Right ventricle myocardium inferior (tissue), 1 donor: ENCODE results near the gene TRIM46. TPM values are rescaled to one million over a fixed set of nuclear protein-coding genes. Genes with fewer than 3 reads are reported as not detected.
A peak's percentile ranks its signal among the peaks of the same experiment; 100 is the strongest.
"Not testable (repeated sequence)": the region's sequence is repeated elsewhere in the genome, so short reads cannot be mapped to it uniquely, and the experiment has no call there.

ENCODE experiments used
- ATAC-seq: fragments of 200-7000 bp; cut with Tn5 transposase; one replicate; pipeline ENCODE4 v1.9.1; 2020; ENCODE audit warnings: mild to moderate bottlenecking, moderate library complexity
- DNase-seq: peaks from one replicate; pipeline ENCODE4 v3.0.0; 2021; ENCODE audit errors: missing footprints
- intact Hi-C: fragments of 100-400 bp; cut with DNase I; formaldehyde crosslinking; loops from one replicate; pipeline ENCODE4 v1.11.0; 2022
- total RNA-seq: library from RNA; stranded (reverse); fragmentation: NEBNext Ultra II Directional; extraction: Animal tissue kit (Norgen Biotek cat#: 25700); gene quantifications from one replicate; pipeline ENCODE4 v1.2.1, GENCODE V29; 2021
- donor health status: DM: no; HTN: yes; CAD: no; lungs with severe emphysema.

TRIM46 gene
- total RNA-seq, 1 donor from 2014 or later: 0.16 TPM

DNA sequence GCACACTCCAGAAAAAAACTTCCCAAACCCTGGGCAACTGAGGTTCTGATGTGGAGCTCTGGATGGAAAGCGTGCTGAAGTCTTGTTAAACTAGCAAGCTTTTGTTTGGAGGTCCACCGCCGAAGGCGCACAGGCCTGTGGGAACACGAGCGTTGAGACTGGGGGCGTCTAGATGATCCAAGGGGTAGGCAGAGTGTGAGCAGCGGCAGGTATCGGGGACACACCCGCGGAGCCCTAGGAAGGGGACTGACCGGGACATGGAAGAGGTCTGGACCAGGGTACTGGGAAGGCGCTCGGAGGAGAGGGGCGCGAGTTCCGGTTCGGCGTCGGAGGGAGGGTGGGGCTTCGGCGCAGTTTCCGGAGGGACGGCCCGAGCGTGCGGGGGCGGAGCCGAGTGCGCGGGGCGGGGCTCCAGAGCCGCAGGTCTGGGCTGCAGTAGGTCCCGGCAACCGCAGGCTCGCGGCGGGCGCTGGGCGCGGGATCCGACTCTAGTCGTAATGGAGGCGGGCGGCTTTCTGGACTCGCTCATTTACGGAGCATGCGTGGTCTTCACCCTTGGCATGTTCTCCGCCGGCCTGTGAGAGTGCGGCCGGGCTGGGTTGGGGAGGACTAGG is 38.1 kb upstream of the TRIM46 start, which contains the start of gene SLC50A1:
Gene SLC50A1, plus strand, starts transcription at position 438 of the 614 bp plus-strand sequence. Its CDS starts 60 bp downstream, at position 498.
- ATAC-seq: peak; percentile 96
- intact Hi-C loops: loop anchor here (2.0 kb wide), 1 partner anchor 31 kb away; no protein-coding TSS in a partner anchor
- DNase-seq: peak; percentile 98

DNA sequence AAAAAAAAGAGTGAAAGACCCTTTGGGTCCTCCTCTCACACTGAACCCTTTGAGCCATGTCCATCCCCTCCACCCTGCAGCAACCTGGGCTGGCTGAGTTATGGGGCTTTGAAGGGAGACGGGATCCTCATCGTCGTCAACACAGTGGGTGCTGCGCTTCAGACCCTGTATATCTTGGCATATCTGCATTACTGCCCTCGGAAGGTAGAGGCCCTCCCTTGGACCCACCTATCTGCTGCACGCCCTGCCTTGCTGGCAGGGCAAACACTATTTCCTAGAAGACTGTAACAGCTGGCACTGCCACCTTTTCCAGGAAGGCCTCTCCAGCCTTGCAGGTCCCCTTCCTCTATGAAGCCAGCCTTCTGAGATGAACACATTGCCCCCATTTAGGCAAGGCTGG is 36.9 kb upstream of the TRIM46 start:
- ATAC-seq (no peak), DNase-seq (no peak)
- intact Hi-C loops: loop anchor here (2.0 kb wide), 1 partner anchor 30 kb away; no protein-coding TSS in a partner anchor

DNA sequence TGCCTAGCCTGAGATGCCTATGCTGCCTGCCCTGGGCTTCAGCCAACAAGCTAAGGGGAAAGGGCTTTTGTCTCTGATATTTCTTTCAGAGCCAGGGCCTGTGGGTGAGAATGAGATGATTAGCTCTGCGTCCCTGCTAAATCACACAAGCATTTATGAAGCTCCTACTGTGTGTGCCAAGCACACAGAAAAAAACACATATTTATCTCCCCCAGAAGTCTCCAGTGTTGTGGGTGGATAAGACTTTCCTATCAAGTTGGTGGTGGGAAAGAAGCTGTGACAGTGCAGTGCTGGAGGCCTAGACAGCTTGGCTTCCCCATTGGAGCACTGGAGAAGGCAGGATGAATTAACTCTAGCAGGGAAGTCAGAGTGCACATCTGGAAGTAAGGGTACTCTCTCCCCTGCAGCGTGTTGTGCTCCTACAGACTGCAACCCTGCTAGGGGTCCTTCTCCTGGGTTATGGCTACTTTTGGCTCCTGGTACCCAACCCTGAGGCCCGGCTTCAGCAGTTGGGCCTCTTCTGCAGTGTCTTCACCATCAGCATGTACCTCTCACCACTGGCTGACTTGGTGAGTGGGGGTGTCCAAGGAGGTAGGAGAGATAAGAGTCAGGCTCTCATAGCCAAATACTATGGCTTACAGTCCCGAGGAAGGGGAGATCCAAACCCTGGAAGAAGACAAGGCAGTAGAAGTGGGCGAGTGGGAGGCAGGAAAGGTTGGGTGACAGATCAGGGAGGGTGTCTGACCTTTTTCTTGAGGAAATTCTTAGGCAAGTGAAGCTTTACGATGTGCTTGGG is 36.3 kb upstream of the TRIM46 start:
- intact Hi-C loops: loop anchor here (2.0 kb wide), 1 partner anchor 29 kb away; no protein-coding TSS in a partner anchor
- ATAC-seq: no peak
- DNase-seq: no peak

DNA sequence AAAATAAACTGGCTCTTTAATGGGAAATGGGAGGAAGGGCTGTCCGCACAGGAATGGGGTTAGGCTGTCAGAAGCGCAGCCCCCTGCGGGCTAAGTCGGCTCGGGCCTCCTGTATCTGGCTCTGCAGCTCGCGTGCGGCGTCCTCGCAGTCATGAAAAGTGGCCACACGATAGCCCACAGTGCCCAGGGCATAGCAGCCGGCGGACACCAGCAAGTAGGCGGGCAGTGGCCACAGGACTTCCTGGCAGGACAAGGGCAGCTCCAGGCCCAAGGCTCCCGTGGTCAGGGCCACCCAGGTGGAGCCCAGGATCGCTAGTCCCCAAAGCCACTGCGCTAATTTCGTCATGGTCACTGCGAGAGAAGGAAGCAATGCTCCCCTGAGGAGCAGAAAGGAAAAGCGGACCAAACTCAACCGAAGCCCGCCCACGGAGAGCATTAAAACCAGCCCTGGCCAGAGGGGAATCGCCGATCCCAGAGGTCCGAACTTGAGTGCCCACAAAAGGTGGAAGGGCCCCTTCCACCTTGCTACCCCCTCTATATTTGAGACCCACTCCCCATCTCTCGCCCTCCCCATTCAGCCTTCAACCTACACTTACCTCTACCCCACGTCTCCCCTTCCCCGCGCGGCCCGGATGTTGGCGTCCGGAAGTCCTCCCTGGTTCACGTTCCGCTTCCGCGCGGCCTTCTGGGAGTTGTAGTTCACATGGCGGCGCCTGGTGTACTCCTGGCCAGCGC is 33.6 kb upstream of the TRIM46 start, which contains the start of gene DPM3:
Gene DPM3, minus strand, starts transcription at position 637 of the 735 bp plus-strand sequence. Its CDS starts 291 bp downstream, at position 346.
- intact Hi-C loops: no loop called here
- peak; percentile 66 for ATAC-seq

DNA sequence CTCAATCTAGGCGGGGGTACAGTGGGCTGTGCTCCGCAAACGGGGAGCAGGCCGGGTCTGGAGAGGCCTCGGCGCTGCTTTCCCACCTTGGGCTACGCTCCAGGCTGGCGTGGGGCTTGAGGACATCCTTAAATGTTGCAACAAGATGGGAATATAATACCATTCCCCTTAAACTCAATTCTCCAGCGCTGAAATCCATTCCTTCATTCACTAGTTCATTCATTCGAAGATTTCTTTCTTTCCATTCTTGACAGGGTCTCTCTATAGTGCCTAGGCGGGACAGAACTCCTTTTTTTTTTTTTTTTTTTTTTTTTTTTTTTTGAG is 33.1 kb upstream of the TRIM46 start:
- intact Hi-C loops: no loop called here
- no peak for ATAC-seq

More for the DNA sequence above, 33.6 kb upstream of the TRIM46 start, which contains the start of gene DPM3:
- DNase-seq: peak; percentile 96

DNA sequence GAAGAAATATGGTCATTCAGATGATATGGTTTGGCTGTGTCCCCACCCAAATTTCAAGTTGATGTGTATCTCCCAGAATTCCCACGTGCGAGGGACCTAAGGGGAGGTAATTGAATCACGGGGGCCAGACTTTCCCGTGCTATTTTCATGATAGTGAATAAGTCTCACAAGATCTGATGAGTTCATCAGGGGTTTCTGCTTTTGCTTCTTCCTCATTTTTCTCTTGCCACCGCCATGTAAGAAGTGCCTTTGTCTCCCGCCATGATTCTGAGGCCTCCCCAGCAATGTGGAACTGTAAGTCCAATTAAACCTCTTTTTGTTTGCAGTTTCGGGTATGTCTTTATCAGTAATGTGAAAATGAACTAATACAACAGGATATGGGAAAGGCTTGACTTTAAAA is 31.9 kb upstream of the TRIM46 start:
- DNase-seq (no peak), ATAC-seq (no peak)
- intact Hi-C loops: no loop called here

More for the DNA sequence above, 33.1 kb upstream of the TRIM46 start:
- no peak for DNase-seq

DNA sequence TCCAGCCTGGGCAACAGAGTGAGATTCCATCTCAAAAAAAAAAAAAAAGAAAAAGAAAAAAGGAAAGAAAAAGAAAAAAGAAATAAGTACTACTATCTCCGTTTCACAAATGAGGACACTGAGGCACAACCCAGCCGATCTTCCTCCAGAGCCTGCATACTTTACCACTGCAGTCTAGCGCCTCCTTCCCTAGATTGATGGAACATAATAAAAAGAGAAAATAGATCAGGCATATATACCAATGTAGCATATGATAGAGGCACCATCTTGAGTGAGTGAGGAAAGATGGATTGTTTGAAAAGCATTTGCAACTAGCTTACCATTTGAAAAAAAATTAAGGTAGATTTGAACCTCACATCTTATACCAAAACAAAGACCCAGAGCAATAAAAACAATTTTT is 28.2 kb upstream of the TRIM46 start:
- ATAC-seq: no peak
- DNase-seq: no peak
- intact Hi-C loops: no loop called here

DNA sequence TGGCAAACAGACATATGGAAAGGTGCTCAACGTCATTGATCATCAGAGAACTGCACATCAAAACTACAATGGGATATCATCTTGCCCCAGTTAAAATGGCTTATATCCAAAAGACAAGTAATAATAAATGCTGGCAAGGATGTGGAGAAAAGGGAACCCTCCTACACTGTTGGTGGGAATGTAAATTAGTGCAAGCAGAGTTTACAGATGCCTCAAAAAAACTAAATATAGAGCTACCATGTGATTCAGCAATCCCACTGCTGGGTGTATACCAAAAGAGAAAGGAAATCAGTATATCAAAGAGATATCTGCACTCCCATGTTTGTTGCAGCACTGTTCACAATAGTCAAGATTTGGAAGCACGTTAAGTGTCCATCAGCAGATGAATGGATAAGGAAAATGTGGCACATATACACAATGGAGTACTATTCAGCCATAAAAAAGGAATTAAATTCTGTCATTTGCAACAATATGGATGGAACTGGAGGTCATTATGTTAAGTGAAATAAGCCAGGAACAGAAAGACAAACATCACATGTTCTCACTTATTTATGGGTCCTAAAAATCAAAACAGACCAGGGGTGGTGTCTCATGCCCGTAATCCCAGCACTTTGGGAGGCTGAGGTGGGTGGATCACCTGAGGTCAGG is 17.5 kb upstream of the TRIM46 start:
- intact Hi-C loops, ATAC-seq, DNase-seq: not testable (repeated sequence)

DNA sequence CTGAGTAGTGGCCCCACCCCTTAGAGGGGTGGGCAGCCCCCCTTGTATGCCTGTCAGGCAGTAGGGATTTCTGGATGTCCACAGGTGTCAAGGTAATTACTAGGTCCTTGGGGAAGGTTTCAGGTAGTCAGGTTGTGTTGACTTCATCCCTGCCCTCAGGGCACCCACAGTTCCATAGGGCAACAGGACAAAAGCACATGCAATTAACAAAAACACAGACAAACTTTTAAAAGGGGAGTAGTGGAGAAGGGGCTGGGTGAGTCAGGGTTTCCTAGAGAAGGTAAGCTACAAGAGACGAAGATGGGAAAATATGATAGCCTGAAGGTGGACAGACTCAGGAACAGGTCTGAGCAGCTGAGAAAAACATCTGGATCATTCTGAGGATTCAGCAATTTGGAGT is 14.7 kb upstream of the TRIM46 start:
- intact Hi-C loops: no loop called here
- ATAC-seq: no peak
- no peak for DNase-seq

DNA sequence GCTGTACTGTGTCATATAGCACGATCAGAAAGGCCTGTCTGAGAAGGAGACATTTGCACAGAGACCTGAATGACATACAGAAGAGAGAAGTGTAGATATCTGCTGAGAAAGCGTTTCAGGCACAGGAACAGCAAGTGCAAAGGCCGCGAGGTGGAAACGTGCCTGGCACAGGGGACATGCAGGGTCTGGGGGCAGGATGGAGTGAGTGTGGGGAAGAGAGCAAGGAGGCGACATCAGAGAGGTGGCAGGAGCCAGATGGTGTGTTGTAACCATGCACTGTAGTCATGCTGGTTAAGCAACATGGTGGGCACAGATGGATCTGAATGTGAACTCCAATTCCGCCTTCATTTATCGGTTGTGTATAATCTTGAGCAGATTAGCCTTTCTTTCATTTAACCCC is 13.5 kb upstream of the TRIM46 start:
- ATAC-seq (no peak), DNase-seq (no peak)
- intact Hi-C loops: no loop called here

DNA sequence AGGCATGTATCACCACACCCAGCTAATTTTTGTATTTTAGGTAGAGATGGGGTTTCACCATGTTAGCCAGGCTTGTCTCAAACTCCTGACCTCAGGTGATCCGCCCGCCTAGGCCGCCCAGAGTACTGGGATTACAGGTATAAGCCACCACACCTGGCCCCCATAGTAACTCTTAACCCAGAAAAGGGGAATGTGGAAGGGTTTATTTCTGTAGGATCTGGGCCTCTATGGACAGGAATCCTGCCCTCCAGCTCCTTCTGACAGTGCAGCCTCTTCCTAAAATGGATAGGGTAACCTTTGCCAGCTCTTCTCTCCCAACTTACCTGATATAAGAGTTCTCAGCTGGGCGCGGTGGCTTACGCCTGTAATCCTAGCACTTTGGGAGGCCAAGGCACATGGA is 11.0 kb upstream of the TRIM46 start:
- ATAC-seq, intact Hi-C loops, DNase-seq: not testable (repeated sequence)

DNA sequence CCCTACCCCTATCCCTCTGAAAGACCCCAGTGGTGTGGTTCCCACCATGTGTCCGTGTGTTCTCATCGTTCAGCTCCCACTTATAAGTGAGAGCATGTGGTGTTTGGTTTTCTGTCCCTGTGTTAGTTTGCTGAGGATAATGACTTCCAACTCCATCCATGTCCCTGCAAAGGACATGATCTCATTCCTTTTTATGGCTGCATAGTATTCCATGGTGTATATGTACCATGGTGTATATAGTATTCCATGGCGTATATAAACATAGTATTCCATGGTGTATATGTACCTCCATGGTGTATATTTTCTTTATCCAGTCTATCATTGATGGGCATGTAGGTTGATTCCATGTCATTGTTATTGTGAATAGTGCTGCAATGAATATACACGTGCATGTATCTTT is 9.9 kb upstream of the TRIM46 start:
- DNase-seq, ATAC-seq, intact Hi-C loops: not testable (repeated sequence)

DNA sequence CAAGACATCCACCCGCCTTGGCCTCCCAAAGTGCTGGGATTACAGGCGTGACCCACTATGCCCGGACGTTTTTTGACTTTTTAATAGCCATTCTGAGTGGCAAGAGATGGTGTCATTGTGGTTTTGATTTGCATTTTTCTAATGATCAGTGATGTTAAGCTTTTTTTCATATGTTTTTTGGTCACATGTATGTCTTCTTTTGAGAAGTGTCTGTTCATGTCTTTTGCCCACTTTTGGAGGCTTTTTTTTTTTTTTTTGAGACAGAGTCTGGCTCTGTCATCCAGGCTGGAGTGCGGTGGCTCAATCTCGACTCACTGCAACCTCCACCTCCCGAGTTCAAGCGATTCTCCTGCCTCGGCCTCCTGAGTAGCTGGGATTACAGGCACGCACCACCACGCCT is 9.0 kb upstream of the TRIM46 start:
- intact Hi-C loops, ATAC-seq, DNase-seq: not testable (repeated sequence)

DNA sequence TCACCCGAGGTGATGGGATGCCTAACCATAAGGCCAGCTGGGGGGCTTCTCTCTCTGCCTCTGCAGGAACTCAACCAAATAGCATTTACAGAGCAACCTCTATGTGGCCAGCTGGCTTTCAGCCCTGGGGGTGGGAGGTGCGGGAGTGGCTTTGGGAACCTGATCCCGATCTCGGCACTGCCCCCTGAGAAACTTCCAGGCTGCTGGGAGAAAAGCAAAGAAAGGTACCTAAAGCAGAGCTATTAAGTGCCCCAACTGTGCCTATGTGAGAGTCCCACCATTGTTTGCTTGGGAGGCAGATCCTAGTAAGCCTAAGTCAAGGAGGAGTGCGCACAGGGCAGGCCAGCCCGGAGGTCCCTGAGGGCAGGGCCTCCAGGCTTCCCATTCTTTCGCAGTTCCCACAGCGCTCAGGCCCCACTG is 7.6 kb upstream of the TRIM46 start:
- DNase-seq (no peak), ATAC-seq (no peak)
- intact Hi-C loops: loop anchor here (2.0 kb wide), 2 partner anchors 29 to 37 kb away; no protein-coding TSS in a partner anchor

DNA sequence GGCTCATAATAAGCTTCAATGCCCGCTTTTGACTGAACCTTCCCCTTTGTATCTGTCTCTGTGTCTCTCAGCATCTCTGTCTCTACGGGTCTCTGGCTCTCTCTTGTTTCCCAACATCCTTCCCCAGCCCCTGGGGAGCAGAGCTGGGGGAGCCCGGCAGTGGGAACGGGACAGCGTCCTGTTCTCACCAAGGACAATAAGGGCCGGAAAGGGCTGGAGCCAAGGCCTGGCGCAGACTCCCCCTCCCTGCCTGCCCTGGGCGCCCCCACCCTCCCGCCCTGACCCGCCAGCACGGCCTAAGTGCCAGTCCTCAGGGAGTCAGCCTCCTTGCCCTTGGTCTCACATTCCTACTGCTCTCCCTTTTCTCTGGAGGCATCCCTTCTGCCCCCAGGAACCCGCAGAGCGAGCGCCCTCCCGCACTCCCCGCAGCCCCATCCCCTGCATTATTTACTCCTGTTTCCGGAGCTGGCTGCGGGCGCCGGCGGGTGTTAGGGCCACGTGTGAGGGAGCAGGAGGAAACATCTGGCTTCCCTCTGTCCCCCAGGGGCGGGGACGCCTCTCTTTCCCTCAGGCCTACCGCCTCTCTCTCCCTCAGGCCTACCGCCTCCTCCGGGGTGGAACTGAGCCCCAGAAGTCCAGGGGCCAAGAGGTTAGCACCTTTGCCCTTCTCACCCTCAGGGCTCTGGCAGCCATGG is 7.0 kb upstream of the TRIM46 start:
- intact Hi-C loops: loop anchor here (2.0 kb wide), 2 partner anchors 30 to 38 kb away; no protein-coding TSS in a partner anchor
- DNase-seq (peak; percentile 79), ATAC-seq (peak; percentile 68)

DNA sequence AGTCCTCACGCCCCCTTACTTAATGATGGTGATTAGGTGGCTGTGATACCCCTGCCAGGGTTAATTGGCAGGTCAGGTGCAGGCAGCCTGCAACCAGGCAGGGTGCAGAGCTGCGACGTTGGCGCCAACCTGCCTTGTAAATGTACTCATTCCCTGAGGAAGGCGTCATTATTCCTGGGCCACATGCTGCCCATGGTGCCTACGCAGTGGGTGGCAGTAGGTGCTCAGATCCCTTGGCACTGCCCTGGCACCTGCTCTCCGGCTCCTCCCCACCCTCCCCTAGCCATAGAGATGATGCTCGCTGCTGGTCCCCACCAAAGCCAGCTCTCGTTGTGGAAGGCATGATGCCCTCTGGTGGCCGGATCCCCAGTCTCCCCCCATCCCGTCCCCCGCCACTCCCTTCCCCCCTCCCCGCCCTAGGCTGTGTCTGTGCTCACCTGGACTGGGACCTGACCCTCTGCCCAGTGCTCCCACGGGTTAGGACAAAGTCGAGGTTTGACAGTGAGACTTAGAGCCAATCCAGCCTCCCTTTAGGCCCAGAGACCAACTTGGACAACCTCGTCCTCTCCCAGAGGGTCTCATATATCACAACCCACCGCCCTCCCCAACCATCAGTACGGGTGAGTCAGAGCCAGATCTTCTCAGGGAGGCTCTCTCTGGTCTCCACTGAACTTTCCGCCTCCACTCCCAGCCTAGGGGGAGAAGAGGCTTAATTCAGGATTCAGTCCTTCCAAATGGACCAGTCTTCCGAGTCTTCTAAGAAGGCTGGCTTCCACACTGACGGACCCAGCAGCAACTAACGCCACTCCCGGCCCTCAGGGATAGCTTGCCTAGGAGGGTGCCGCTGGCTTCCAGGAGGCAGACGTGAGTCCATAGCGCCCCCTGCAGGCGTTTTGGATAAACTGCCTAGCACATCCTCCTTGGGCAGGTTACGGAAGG is 6.2 kb upstream of the TRIM46 start:
- intact Hi-C loops: loop anchor here (1.0 to 2.0 kb wide), 3 partner anchors 31 to 76 kb away; no protein-coding TSS in a partner anchor

DNA sequence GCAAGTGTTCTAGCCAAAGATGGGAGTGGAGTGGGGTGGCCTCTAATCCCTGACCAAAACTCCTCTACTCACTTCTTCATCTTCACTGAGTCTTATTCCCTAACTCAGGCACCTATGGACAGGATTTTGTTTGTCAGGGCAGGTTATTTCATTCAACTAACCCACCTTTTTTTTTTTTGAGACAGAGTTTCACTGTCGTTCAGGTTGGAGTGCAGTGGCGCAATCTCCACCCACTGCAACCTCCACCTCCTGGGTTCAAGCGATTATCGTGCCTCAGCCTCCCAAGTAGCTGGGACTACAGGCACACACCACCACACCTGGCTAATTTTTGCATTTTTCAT is 5.6 kb upstream of the TRIM46 start:
- DNase-seq, ATAC-seq: not testable (repeated sequence)
- intact Hi-C loops: loop anchor here (1.0 kb wide), 1 partner anchor 77 kb away; no protein-coding TSS in a partner anchor

More for the DNA sequence above, 6.2 kb upstream of the TRIM46 start:
- ATAC-seq (peak; percentile 82), DNase-seq (peak; percentile 93)
